ENCODE data around the gene EMID1.
"Not testable (repeated sequence)": the region's sequence is repeated elsewhere in the genome, so short reads cannot be mapped to it uniquely, and the experiment has no call there.

EMID1 gene

GRCh38 chr22:29211466-29211865 lies 5.8 kb downstream of the EMID1 start:
- DNase-seq (ENCODE audit: low read depth): no peak

- no peak for DNase-seq (ENCODE audit: low read depth)
Observed at GRCh38 chr22:29212743-29213142, 7.0 kb downstream of the EMID1 start.

- no peak for DNase-seq (ENCODE audit: low read depth)
Observed at GRCh38 chr22:29213493-29213892, 7.8 kb downstream of the EMID1 start.

GRCh38 chr22:29214232-29214631 lies 8.5 kb downstream of the EMID1 start:
- DNase-seq (ENCODE audit: low read depth): no peak

GRCh38 chr22:29215012-29215860 lies 9.5 kb downstream of the EMID1 start:
- no peak for DNase-seq (ENCODE audit: low read depth)

GRCh38 chr22:29216011-29216872 lies 10.5 kb downstream of the EMID1 start:
- DNase-seq (ENCODE audit: low read depth): no peak

GRCh38 chr22:29216873-29217666 lies 11.4 kb downstream of the EMID1 start:
- DNase-seq (ENCODE audit: low read depth): no peak

GRCh38 chr22:29217827-29218757 lies 12.4 kb downstream of the EMID1 start:
- no peak for DNase-seq (ENCODE audit: low read depth)

GRCh38 chr22:29218758-29219408 lies 13.2 kb downstream of the EMID1 start:
- DNase-seq (ENCODE audit: low read depth): no peak

GRCh38 chr22:29219409-29219782 lies 13.7 kb downstream of the EMID1 start:
- DNase-seq (ENCODE audit: low read depth): not testable (repeated sequence)

GRCh38 chr22:29219881-29220670 lies 14.4 kb downstream of the EMID1 start:
- DNase-seq (ENCODE audit: low read depth): no peak

- DNase-seq (ENCODE audit: low read depth): no peak
Observed at GRCh38 chr22:29224121-29224858, 18.6 kb downstream of the EMID1 start.

- DNase-seq (ENCODE audit: low read depth): no peak
Observed at GRCh38 chr22:29224859-29225410, 19.2 kb downstream of the EMID1 start.

GRCh38 chr22:29225422-29226090 lies 19.9 kb downstream of the EMID1 start:
- DNase-seq (ENCODE audit: low read depth): no peak

- no peak for DNase-seq (ENCODE audit: low read depth)
Observed at GRCh38 chr22:29226351-29226981, 20.8 kb downstream of the EMID1 start.

- DNase-seq (ENCODE audit: low read depth): no peak
Observed at GRCh38 chr22:29230972-29231875, 25.5 kb downstream of the EMID1 start.

Measured in activated T-cell treated with anti-CD3 and anti-CD28 coated beads for 24 hours (primary cell).